Subcutaneous abdominal adipose tissue (tissue), 5 donors: Measurements from ENCODE around the gene SYT1.
"Not testable (repeated sequence)": the region's sequence is repeated elsewhere in the genome, so short reads cannot be mapped to it uniquely, and the experiment has no call there.

Experiments used
- H3K27ac ChIP-seq: one replicate; pipeline ENCODE4 v1.7.0; 2013; ENCODE audit warnings: low read depth, mild to moderate bottlenecking, inconsistent platforms, low read length, moderate library complexity
- H3K27me3 ChIP-seq, 5 donors: one replicate each; pipeline ENCODE4 v1.7.0; 2013; ENCODE audit warnings: low read length in 5 of 5, inconsistent platforms in 1 of 5; ENCODE audit not compliant: control insufficient read depth in 5 of 5, insufficient read depth in 4 of 5
- H3K36me3 ChIP-seq, 5 donors: one replicate each; pipeline ENCODE4 v1.7.0; 2013; ENCODE audit warnings: low read length in 5 of 5; ENCODE audit not compliant: control insufficient read depth in 5 of 5, insufficient read depth in 5 of 5
- H3K4me1 ChIP-seq, 5 donors: one replicate each; pipeline ENCODE4 v1.7.0; 2013; ENCODE audit warnings: low read length in 5 of 5, mild to moderate bottlenecking in 3 of 5, moderate library complexity in 1 of 5; ENCODE audit not compliant: control insufficient read depth in 5 of 5, insufficient read depth in 5 of 5
- H3K4me3 ChIP-seq, 5 donors: one replicate each; pipeline ENCODE4 v1.7.0; 2013; ENCODE audit warnings: low read length in 5 of 5, low read depth in 1 of 5
- H3K9ac ChIP-seq, 5 donors: one replicate each; pipeline ENCODE4 v1.7.0; 2013; ENCODE audit warnings: low read length in 5 of 5, mild to moderate bottlenecking in 4 of 5, moderate library complexity in 3 of 5
- H3K9me3 ChIP-seq, 5 donors: one replicate each; pipeline ENCODE4 v1.7.0; 2013; ENCODE audit warnings: low read length in 5 of 5; ENCODE audit not compliant: control insufficient read depth in 5 of 5
- donor health status: healthy.
- donor health status: healthy.
- donor health status: healthy.
- donor health status: healthy.
- donor health status: healthy.

Gene SYT1

GRCh38 chr12:79424109-79424721 lies 559.6 kb downstream of the SYT1 start:
- H3K27ac ChIP-seq: no peak overlapping the region
- no peaks in the 10 kb centered on the region for H3K36me3 ChIP-seq
- no peak overlapping the region for H3K4me3 ChIP-seq
- peaks cover 0 to 9% (median 3%) of the 10 kb centered on the region in 5 donors for H3K4me1 ChIP-seq
- H3K27me3 ChIP-seq: no peaks in the 10 kb centered on the region
- no peaks in the 10 kb centered on the region for H3K9me3 ChIP-seq
- no peak overlapping the region for H3K9ac ChIP-seq

- Histone ChIP-seq H3K27me3 (no peaks in the 10 kb centered on the region), H3K36me3 (no peaks in the 10 kb centered on the region), H3K27ac (no peak overlapping the region), H3K9ac (no peak overlapping the region), H3K9me3 (no peaks in the 10 kb centered on the region), H3K4me1 (peaks cover 0 to 16% (median 13%) of the 10 kb centered on the region in 5 donors), H3K4me3 (no peak overlapping the region)
These were observed 561.5 kb downstream of the SYT1 start for GRCh38 chr12:79426121-79426520.

- not testable (repeated sequence) for H3K9me3 ChIP-seq, H3K4me3 ChIP-seq, H3K27me3 ChIP-seq, H3K27ac ChIP-seq, H3K36me3 ChIP-seq, H3K9ac ChIP-seq
- H3K4me1 ChIP-seq: peaks cover 0 to 16% (median 11%) of the 10 kb centered on the region in 5 donors
These were observed 562.2 kb downstream of the SYT1 start for GRCh38 chr12:79426744-79427143.

- H3K9me3 ChIP-seq: no peaks in the 10 kb centered on the region
- H3K9ac ChIP-seq: no peak overlapping the region
- H3K36me3 ChIP-seq: no peaks in the 10 kb centered on the region
- H3K4me1 ChIP-seq: peaks cover 0 to 16% (median 11%) of the 10 kb centered on the region in 5 donors
- no peak overlapping the region for H3K27ac ChIP-seq
- H3K4me3 ChIP-seq: no peak overlapping the region
- no peaks in the 10 kb centered on the region for H3K27me3 ChIP-seq
These were observed 569.0 kb downstream of the SYT1 start for GRCh38 chr12:79433465-79434072.

DNA sequence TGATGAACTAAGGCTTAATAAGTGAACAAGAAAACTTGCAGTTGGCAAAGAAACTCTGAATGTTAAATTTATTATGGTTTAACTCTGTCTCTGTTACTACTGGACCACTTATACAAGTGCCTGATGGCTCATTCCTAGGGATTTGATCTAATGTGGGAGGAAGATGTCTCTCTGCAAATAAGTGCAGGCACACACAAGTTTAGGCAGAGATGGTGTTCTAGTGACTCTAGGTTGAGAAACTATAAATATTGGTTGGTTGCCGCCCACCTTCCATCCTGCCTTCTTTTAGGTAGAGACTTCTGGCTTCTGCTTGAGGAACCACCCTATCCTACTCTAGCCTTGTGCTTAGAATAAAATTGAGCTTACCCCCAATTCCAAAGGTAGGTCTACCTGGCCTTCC lies 570.0 kb downstream of the SYT1 start:
- Histone ChIP-seq H3K27ac (no peak overlapping the region), H3K4me3 (no peak overlapping the region), H3K9me3 (no peaks in the 10 kb centered on the region), H3K9ac (no peak overlapping the region), H3K27me3 (no peaks in the 10 kb centered on the region), H3K4me1 (peaks cover 0 to 15% (median 11%) of the 10 kb centered on the region in 5 donors), H3K36me3 (no peaks in the 10 kb centered on the region)

DNA sequence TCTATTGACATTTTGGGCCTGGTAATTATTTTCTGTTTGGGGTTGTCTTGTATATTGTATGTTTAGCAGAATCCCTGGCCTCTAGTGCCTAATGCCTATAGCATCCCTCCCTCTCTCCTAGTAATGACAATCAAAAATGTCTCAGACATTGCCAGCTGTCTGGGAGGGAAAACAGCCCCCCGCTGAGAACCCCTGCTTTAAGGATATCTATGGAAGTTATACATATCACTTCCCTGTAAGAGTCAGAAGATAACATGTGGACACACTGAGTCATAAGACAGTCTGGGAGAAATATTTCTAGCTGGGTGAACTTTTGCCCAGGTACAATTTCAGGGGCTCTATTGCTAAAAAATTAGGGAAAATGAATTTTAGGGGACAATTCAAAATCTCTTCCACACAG lies 571.2 kb downstream of the SYT1 start:
- no peaks in the 10 kb centered on the region for H3K36me3 ChIP-seq
- H3K4me3 ChIP-seq: no peak overlapping the region
- no peaks in the 10 kb centered on the region for H3K27me3 ChIP-seq
- H3K4me1 ChIP-seq: peaks cover 0 to 4% (median 2%) of the 10 kb centered on the region in 5 donors
- no peak overlapping the region for H3K9ac ChIP-seq
- H3K9me3 ChIP-seq: no peaks in the 10 kb centered on the region
- H3K27ac ChIP-seq: no peak overlapping the region

DNA sequence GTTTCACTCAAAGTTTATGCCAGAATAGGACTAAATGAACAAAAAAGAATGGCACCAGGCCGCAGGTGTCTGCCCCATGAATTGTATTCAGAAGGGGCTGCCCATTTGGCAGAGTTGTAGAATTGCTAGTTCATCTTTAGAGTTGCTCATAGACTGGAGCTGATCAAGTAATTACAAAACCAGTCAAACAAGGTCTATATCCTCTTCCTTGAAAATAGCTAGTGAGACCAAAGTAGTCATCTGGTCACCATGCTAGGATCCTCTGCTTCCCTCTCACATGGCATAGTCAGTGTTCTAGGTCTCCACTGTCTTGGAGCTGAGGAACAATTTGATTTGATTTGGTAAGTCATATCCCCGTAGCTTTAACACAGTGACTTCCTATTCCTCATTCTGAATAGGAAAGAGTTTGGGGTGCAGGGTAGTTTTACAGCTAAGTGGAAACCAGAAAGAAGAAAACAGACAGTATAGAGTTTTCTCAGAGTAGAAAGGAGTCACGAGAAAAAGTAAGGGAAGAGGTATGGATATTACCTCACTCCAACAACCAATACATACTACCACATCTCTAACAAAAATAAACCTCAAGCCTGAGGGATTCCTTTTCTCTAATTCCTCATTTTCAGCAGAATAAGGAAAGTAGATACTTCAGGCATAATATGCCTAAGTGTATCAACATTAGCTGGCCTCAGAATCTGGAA lies 574.1 kb downstream of the SYT1 start:
- Histone ChIP-seq H3K36me3 (no peaks in the 10 kb centered on the region), H3K27ac (no peak overlapping the region), H3K4me1 (no peaks in the 10 kb centered on the region), H3K9ac (no peak overlapping the region), H3K9me3 (no peaks in the 10 kb centered on the region), H3K27me3 (no peaks in the 10 kb centered on the region), H3K4me3 (no peak overlapping the region)

GRCh38 chr12:79439175-79439825 lies 574.7 kb downstream of the SYT1 start:
- H3K4me3 ChIP-seq: no peak overlapping the region
- H3K27me3 ChIP-seq: no peaks in the 10 kb centered on the region
- H3K9me3 ChIP-seq: no peaks in the 10 kb centered on the region
- no peak overlapping the region for H3K9ac ChIP-seq
- no peaks in the 10 kb centered on the region for H3K36me3 ChIP-seq
- no peaks in the 10 kb centered on the region for H3K4me1 ChIP-seq
- H3K27ac ChIP-seq: no peak overlapping the region

- H3K9me3 ChIP-seq: no peaks in the 10 kb centered on the region
- no peaks in the 10 kb centered on the region for H3K36me3 ChIP-seq
- no peaks in the 10 kb centered on the region for H3K27me3 ChIP-seq
- no peak overlapping the region for H3K9ac ChIP-seq
- no peak overlapping the region for H3K4me3 ChIP-seq
- H3K27ac ChIP-seq: no peak overlapping the region
- no peaks in the 10 kb centered on the region for H3K4me1 ChIP-seq
These were observed 577.0 kb downstream of the SYT1 start for GRCh38 chr12:79441534-79441933.

- Histone ChIP-seq H3K4me3 (no peak overlapping the region), H3K4me1 (no peaks in the 10 kb centered on the region), H3K9ac (no peak overlapping the region), H3K36me3 (no peaks in the 10 kb centered on the region), H3K9me3 (no peaks in the 10 kb centered on the region), H3K27ac (no peak overlapping the region), H3K27me3 (no peaks in the 10 kb centered on the region)
These were observed 577.8 kb downstream of the SYT1 start for GRCh38 chr12:79442396-79442795.
